Fibroblast of lung (primary cell): ENCODE results near the gene IGF2R.

Source experiments
- CTCF ChIP-seq, 2 donors: IDR thresholded peaks in 1 of 2; conservative IDR thresholded peaks in 1 of 2; 1 replicate in 1 of 2; 2 replicates in 1 of 2; pipeline ENCODE4 v1.5.1; 2011 to 2012; ENCODE audit warnings: low read length in 2 of 2, control low read depth in 1 of 2, inconsistent platforms in 1 of 2, low read depth in 1 of 2, mild to moderate bottlenecking in 1 of 2
- EZH2 ChIP-seq: IDR thresholded peaks from 2 replicates; pipeline ENCODE4 v1.5.1; 2012; ENCODE audit warnings: low read length, control low read depth, mild to moderate bottlenecking; ENCODE audit errors: missing control alignments

- TF ChIP-seq CTCF (conservative IDR thresholded peaks at IDR 0.05 in 1 of 2, IDR thresholded peaks at IDR 0.05 in 1 of 2; ENCODE audit: low read depth in 1 of 2, low read length in 2 of 2) (no peak), EZH2 (no peak)
Observed at GRCh38 chr6:159977255-159977903, 8.5 kb downstream of the IGF2R start.
